HepG2 (cell line): ENCODE data around the gene EIF2S2. TPM values are rescaled to one million over a fixed set of nuclear protein-coding genes. Genes with fewer than 3 reads are reported as not detected.

Experiments used
- AFF4 ChIP-seq: sonication (generic); formaldehyde crosslinking; IDR thresholded peaks from 2 replicates; pipeline ENCODE4 v1.4.0; 2020; ENCODE audit warnings: missing genetic modification reagents
- AGO2 ChIP-seq: fragments of 200-400 bp; formaldehyde crosslinking; optimal IDR thresholded peaks from 2 replicates; pipeline ENCODE3; 2017; ENCODE audit warnings: mild to moderate bottlenecking, low read depth, low read length, moderate library complexity
- ELF1 ChIP-seq: sonication (generic); formaldehyde crosslinking; IDR thresholded peaks from 2 replicates; pipeline ENCODE4 v1.4.0; 2020; ENCODE audit warnings: missing genetic modification reagents
- HNRNPH1 ChIP-seq: fragments of 200-400 bp; formaldehyde crosslinking; optimal IDR thresholded peaks from 2 replicates; pipeline ENCODE3; 2017; ENCODE audit warnings: mild to moderate bottlenecking, low read depth, low read length
- IKZF1 ChIP-seq: fragments of 450-650 bp; IDR thresholded peaks from 2 replicates; pipeline ENCODE4 v1.7.1; 2016
- JUNB ChIP-seq: sonication (generic); formaldehyde crosslinking; IDR thresholded peaks from 2 replicates; pipeline ENCODE4 v1.8.0; 2022; ENCODE audit warnings: missing genetic modification reagents, mild to moderate bottlenecking, borderline replicate concordance
- KDM5A ChIP-seq: fragments of 200-600 bp; sonication (generic); IDR thresholded peaks from 2 replicates; pipeline ENCODE4 v1.7.0; 2018; ENCODE audit warnings: antibody characterized with exemption, mild to moderate bottlenecking, low read length, borderline replicate concordance
- KLF13 ChIP-seq: sonication (generic); formaldehyde crosslinking; IDR thresholded peaks from 2 replicates; pipeline ENCODE4 v1.4.0; 2020; ENCODE audit warnings: mild to moderate bottlenecking, missing genetic modification reagents
- MAX ChIP-seq: IDR thresholded peaks from 2 replicates; pipeline ENCODE4 v1.6.1; 2012; ENCODE audit warnings: inconsistent platforms
- NFE2L2 ChIP-seq: fragments of 150-350 bp; IDR thresholded peaks from 2 replicates; pipeline ENCODE4 v1.6.1; 2014; ENCODE audit warnings: low read length
- NONO ChIP-seq, 2 experiments: fragments of 450-650 bp in 1 of 2; sonication (generic) in 1 of 2; formaldehyde crosslinking in 1 of 2; IDR thresholded peaks in 1 of 2; conservative IDR thresholded peaks in 1 of 2; 2 replicates each; pipeline versions ENCODE4 v1.6.1 to v1.8.0; 2017 to 2022; ENCODE audit warnings: mild to moderate bottlenecking in 1 of 2, missing genetic modification reagents in 1 of 2, moderate library complexity in 1 of 2
- NR2F2 ChIP-seq: IDR thresholded peaks from 2 replicates; pipeline ENCODE4 v1.6.1; 2012; ENCODE audit warnings: low read depth, inconsistent platforms, borderline replicate concordance
- PAF1 ChIP-seq: IDR thresholded peaks from 2 replicates; pipeline ENCODE4 v1.6.1; 2016; ENCODE audit warnings: missing genetic modification reagents, missing compliant biosample characterization
- POLR2A ChIP-seq, 2 experiments: IDR thresholded peaks; 2 replicates each; pipeline ENCODE4 v1.6.1; 2011; ENCODE audit warnings: low read depth in 2 of 2, low read length in 2 of 2, mild to moderate bottlenecking in 1 of 2, moderate library complexity in 1 of 2; ENCODE audit not compliant: insufficient read depth in 1 of 2
- POLR2AphosphoS2 ChIP-seq: IDR thresholded peaks from 2 replicates; pipeline ENCODE4 v1.6.1; 2011; ENCODE audit warnings: low read depth, low read length, improper control_type of control experiment
- POLR2G ChIP-seq: fragments of 200-400 bp; formaldehyde crosslinking; IDR thresholded peaks from 2 replicates; pipeline ENCODE4 v1.6.1; 2018; ENCODE audit warnings: mild to moderate bottlenecking, low read depth, low read length, moderate library complexity
- RBM22 ChIP-seq: fragments of 200-400 bp; formaldehyde crosslinking; optimal IDR thresholded peaks from 2 replicates; pipeline ENCODE3; 2017; ENCODE audit warnings: mild to moderate bottlenecking, low read length, moderate library complexity
- SOX6 ChIP-seq, 2 experiments: fragments of 450-650 bp in 1 of 2; sonication (generic) in 1 of 2; formaldehyde crosslinking in 1 of 2; IDR thresholded peaks; 2 replicates each; pipeline versions ENCODE4 v1.4.0 to v1.6.1; 2017 to 2020; ENCODE audit warnings: antibody characterized with exemption in 1 of 2, mild to moderate bottlenecking in 1 of 2, missing genetic modification reagents in 1 of 2
- XBP1 ChIP-seq: sonication (generic); formaldehyde crosslinking; IDR thresholded peaks from 2 replicates; pipeline ENCODE4 v1.5.0; 2020; ENCODE audit warnings: missing genetic modification reagents
- ZC3H13 ChIP-seq: sonication (generic); formaldehyde crosslinking; IDR thresholded peaks from 2 replicates; pipeline ENCODE4 v1.8.1; 2023; ENCODE audit warnings: mild to moderate bottlenecking, missing genetic modification reagents, moderate library complexity
- ZNF24 ChIP-seq: fragments of 450-650 bp; IDR thresholded peaks from 2 replicates; pipeline ENCODE4 v1.6.1; 2017; ENCODE audit warnings: antibody characterized with exemption, mild to moderate bottlenecking
- ZNF335 ChIP-seq: sonication (generic); formaldehyde crosslinking; IDR thresholded peaks from 2 replicates; pipeline ENCODE4 v1.4.0; 2020; ENCODE audit warnings: missing genetic modification reagents
- ZNF367 ChIP-seq: sonication (generic); formaldehyde crosslinking; IDR thresholded peaks from 2 replicates; pipeline ENCODE4 v1.4.0; 2020; ENCODE audit warnings: missing genetic modification reagents, borderline replicate concordance
- ZNF451 ChIP-seq: sonication (generic); formaldehyde crosslinking; IDR thresholded peaks from 2 replicates; pipeline ENCODE4 v1.5.0; 2020; ENCODE audit warnings: mild to moderate bottlenecking, missing genetic modification reagents
- ZNF552 ChIP-seq: sonication (generic); formaldehyde crosslinking; IDR thresholded peaks from 2 replicates; pipeline ENCODE4 v1.9.0; 2022; ENCODE audit warnings: missing genetic modification reagents, mild to moderate bottlenecking, borderline replicate concordance
- ZNF569 ChIP-seq: sonication (generic); formaldehyde crosslinking; IDR thresholded peaks from 2 replicates; pipeline ENCODE4 v1.5.0; 2020; ENCODE audit warnings: mild to moderate bottlenecking, missing genetic modification reagents, moderate library complexity, borderline replicate concordance
- ZNF644 ChIP-seq: IDR thresholded peaks from 2 replicates; pipeline ENCODE4 v1.6.1; 2016; ENCODE audit warnings: low read depth
- ZNF83 ChIP-seq: sonication (generic); formaldehyde crosslinking; IDR thresholded peaks from 2 replicates; pipeline ENCODE4 v1.4.0; 2020; ENCODE audit warnings: missing genetic modification reagents, mild to moderate bottlenecking, borderline replicate concordance
- polyA plus RNA-seq, 8 experiments: library from polyadenylated mRNA; depleted of rRNA in 3 of 8; stranded (reverse) in 7 of 8; unstranded in 1 of 8; fragments of >200 nt; fragmentation: Illumina TruSeq in 4 of 8; extraction: Trizol in 4 of 8; gene quantifications; 2 replicates each; pipeline versions ENCODE4 v1.2.1 to v1.2.3, GENCODE V29; 2011 to 2016; ENCODE audit warnings: low read depth in 4 of 8, missing spikeins in 1 of 8, mixed read lengths in 1 of 8; ENCODE audit not compliant: insufficient read depth in 1 of 8
- total RNA-seq, 5 experiments: library from RNA; depleted of rRNA; stranded (reverse); fragments of >200 nt; fragmentation: Illumina TruSeq; extraction: Trizol; gene quantifications; 2 replicates each; pipeline ENCODE4 v1.2.3, GENCODE V29; 2016; ENCODE audit warnings: low read depth in 1 of 5

The EIF2S2 gene
- total and polyA plus RNA-seq, 2 of the 13 experiments (the other 11 are each of a cell fraction or from before 2014, with no cell fraction given), result 126 to 213 TPM

- TF ChIP-seq IKZF1 (no peak), SOX6 (IDR thresholded peaks at IDR 0.05) (no peak), SOX6 (CRISPR knock-in tag; IDR thresholded peaks at IDR 0.05) (peak; percentile 11; the same call in 1 of the 2 replicates), NONO (IDR thresholded peaks at IDR 0.05) (no peak), NONO (CRISPR knock-in tag; conservative IDR thresholded peaks at IDR 0.05) (no peak), HNRNPH1 (peak; percentile 73), AGO2 (peak; percentile 3), KLF13 (CRISPR knock-in tag) (no peak), PAF1 (CRISPR knock-in tag) (peak; percentile 85), ZNF644 (no peak), ELF1 (CRISPR knock-in tag) (no peak), MAX (no peak), JUNB (CRISPR knock-in tag) (no peak), ZNF24 (no peak), POLR2A (IDR thresholded peaks at IDR 0.05; ENCODE audit: insufficient read depth in 1 of 2, low read depth in 2 of 2, low read length in 2 of 2) (peak in 1 of 2 experiments; percentile 47; a peak in 3 of 4 replicates), KDM5A (no peak), ZNF451 (CRISPR knock-in tag) (no peak), AFF4 (CRISPR knock-in tag) (0 out of 2 replicates have a peak, but pooled peaks have one; percentile 31), ZNF569 (no peak), POLR2G (peak; percentile 71), NR2F2 (no peak), RBM22 (peak; percentile 98), ZNF552 (CRISPR knock-in tag) (no peak), XBP1 (CRISPR knock-in tag) (no peak), ZNF335 (CRISPR knock-in tag) (no peak), ZNF83 (CRISPR knock-in tag) (no peak), POLR2AphosphoS2 (peak; percentile 91), ZNF367 (CRISPR knock-in tag) (no peak), NFE2L2 (no peak), ZC3H13 (CRISPR knock-in tag) (no peak)
These were observed 23.5 kb downstream of the EIF2S2 start (continued) for GRCh38 chr20:34088305-34089174.
